DOHH2 (cell line): ENCODE data around the gene CEP112.

Experiments
- H3F3A ChIP-seq: fragments of 200-600 bp; sonication (generic), shearing (Covaris generic); 2 replicates; pipeline ENCODE4 v1.6.0; 2016; ENCODE audit warnings: antibody characterized with exemption, mild to moderate bottlenecking; ENCODE audit not compliant: control insufficient read depth, insufficient read depth
- H3K27ac ChIP-seq: fragments of 200-600 bp; sonication (generic); 2 replicates; pipeline ENCODE4 v1.5.1; 2014; ENCODE audit warnings: low read depth, mild to moderate bottlenecking, low read length, moderate library complexity
- H3K27me3 ChIP-seq: fragments of 200-600 bp; sonication (generic); 2 replicates; pipeline ENCODE4 v1.6.1; 2014; ENCODE audit warnings: mild to moderate bottlenecking, low read length, mixed read lengths; ENCODE audit not compliant: control insufficient read depth
- H3K36me3 ChIP-seq: fragments of 200-600 bp; sonication (generic); 2 replicates; pipeline ENCODE4 v1.6.1; 2014; ENCODE audit warnings: mild to moderate bottlenecking, low read length, moderate library complexity, mixed read lengths; ENCODE audit not compliant: control insufficient read depth
- H3K4me1 ChIP-seq: fragments of 200-600 bp; sonication (generic); 2 replicates; pipeline ENCODE4 v1.6.1; 2014; ENCODE audit warnings: mild to moderate bottlenecking, low read length, mixed read lengths; ENCODE audit not compliant: control insufficient read depth
- H3K4me2 ChIP-seq: fragments of 200-600 bp; sonication (generic); 2 replicates; pipeline ENCODE4 v1.6.0; 2014; ENCODE audit warnings: mild to moderate bottlenecking, low read length, moderate library complexity
- H3K4me3 ChIP-seq: fragments of 200-600 bp; sonication (generic); 2 replicates; pipeline ENCODE4 v1.5.1; 2014; ENCODE audit warnings: mild to moderate bottlenecking, low read length, mixed read lengths
- H3K79me2 ChIP-seq: fragments of 200-600 bp; sonication (generic); 2 replicates; pipeline ENCODE4 v1.6.1; 2014; ENCODE audit warnings: mild to moderate bottlenecking, low read length, mixed read lengths; ENCODE audit not compliant: control insufficient read depth
- H3K9me2 ChIP-seq: fragments of 200-600 bp; sonication (generic); replicated peaks from 2 replicates; pipeline ENCODE4 v1.6.1; 2014; ENCODE audit warnings: mild to moderate bottlenecking, low read length, mixed read lengths; ENCODE audit not compliant: control insufficient read depth
- H3K9me3 ChIP-seq: fragments of 200-600 bp; sonication (generic); 2 replicates; pipeline ENCODE4 v1.6.1; 2014; ENCODE audit warnings: antibody characterized with exemption, low read length, mixed read lengths; ENCODE audit not compliant: control insufficient read depth, insufficient read depth
- H4K20me1 ChIP-seq: fragments of 200-600 bp; sonication (generic); 2 replicates; pipeline ENCODE4 v1.6.0; 2014; ENCODE audit warnings: low read depth, mild to moderate bottlenecking, antibody characterized with exemption, low read length, moderate library complexity; ENCODE audit not compliant: control insufficient read depth, insufficient read depth
- CTCF ChIP-seq: fragments of 200-600 bp; sonication (generic); IDR thresholded peaks from one replicate; pipeline ENCODE4 v1.5.1; 2014; ENCODE audit warnings: antibody characterized with exemption, mild to moderate bottlenecking, low read depth, low read length; ENCODE audit not compliant: poor library complexity, severe bottlenecking
- EZH2phosphoT487 ChIP-seq: fragments of 200-600 bp; sonication (generic); IDR thresholded peaks from 2 replicates; pipeline ENCODE4 v1.6.1; 2017; ENCODE audit warnings: borderline replicate concordance, mild to moderate bottlenecking, antibody characterized with exemption, low read length, moderate library complexity, mixed read lengths

Gene CEP112

DNA sequence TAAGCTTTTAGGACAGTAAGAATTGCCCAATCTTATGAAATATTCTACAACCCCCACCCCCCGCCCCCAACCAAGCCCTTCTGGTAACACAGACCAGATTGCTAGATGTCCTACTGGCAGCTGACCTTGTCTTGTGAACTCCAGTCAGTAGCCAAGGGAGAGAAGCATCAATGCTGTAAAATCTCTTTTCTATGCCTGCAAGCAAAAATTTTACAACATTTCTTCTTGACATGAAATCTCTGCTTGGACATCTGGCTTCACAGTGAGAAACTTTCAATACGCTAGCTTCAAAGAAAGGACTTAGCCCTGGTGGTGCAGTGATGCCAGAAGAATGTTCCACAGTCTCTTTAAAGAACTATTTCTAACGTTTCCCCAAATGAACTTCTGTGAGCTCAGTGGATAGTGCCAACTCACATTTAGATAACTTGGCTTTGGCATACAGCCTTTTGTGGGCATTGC lies 461.2 kb downstream of the CEP112 start:
- no peaks in the 10 kb centered on the region for H3K79me2 ChIP-seq
- H3K4me1 ChIP-seq: no peaks in the 10 kb centered on the region
- H3F3A ChIP-seq: no peaks in the 10 kb centered on the region
- H3K36me3 ChIP-seq: no peaks in the 10 kb centered on the region
- no peaks in the 10 kb centered on the region for H3K27me3 ChIP-seq
- no peaks in the 10 kb centered on the region for H3K9me2 ChIP-seq
- no peak overlapping the region for H3K4me3 ChIP-seq
- H3K9me3 ChIP-seq: no peaks in the 10 kb centered on the region
- H4K20me1 ChIP-seq: no peaks in the 10 kb centered on the region
- TF ChIP-seq EZH2phosphoT487 (no peak), CTCF (no peak)
- H3K4me2 ChIP-seq: no peak overlapping the region
- no peak overlapping the region for H3K27ac ChIP-seq

DNA sequence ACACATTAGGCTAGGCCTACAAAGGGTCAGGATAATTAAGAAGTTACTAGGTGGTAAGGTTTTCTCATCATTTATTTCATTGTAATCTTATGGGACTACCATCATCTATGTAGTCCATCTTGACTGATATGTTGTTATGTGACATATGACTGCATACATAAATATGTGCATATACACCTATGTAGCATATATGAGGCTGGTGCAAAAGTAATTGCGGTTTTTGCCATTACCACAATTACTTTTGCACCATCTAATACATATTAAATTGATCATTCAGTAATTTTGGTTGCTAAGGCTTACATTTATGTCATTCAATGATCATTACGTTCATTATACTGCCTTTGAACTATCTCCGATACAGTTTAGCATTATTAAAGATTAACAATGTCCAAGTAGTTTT lies 462.7 kb downstream of the CEP112 start:
- Histone ChIP-seq H3K9me3 (no peaks in the 10 kb centered on the region), H3F3A (no peaks in the 10 kb centered on the region), H4K20me1 (no peaks in the 10 kb centered on the region), H3K4me3 (no peak overlapping the region), H3K79me2 (no peaks in the 10 kb centered on the region), H3K4me2 (no peak overlapping the region), H3K27me3 (no peaks in the 10 kb centered on the region), H3K27ac (no peak overlapping the region), H3K36me3 (no peaks in the 10 kb centered on the region), H3K4me1 (no peaks in the 10 kb centered on the region), H3K9me2 (no peaks in the 10 kb centered on the region)
- TF ChIP-seq CTCF (no peak), EZH2phosphoT487 (no peak)

GRCh38 chr17:65727832-65728231 lies 464.1 kb downstream of the CEP112 start:
- Histone ChIP-seq H3K4me2 (no peak overlapping the region), H3K9me3 (no peaks in the 10 kb centered on the region), H3K27me3 (0 out of 2 replicates have a peak, but pooled peaks cover 2% of the 10 kb centered on the region), H3K79me2 (no peaks in the 10 kb centered on the region), H3K4me1 (no peaks in the 10 kb centered on the region), H3K4me3 (no peak overlapping the region), H3F3A (no peaks in the 10 kb centered on the region), H3K36me3 (no peaks in the 10 kb centered on the region), H3K27ac (no peak overlapping the region), H3K9me2 (no peaks in the 10 kb centered on the region), H4K20me1 (no peaks in the 10 kb centered on the region)
- no peak for TF ChIP-seq EZH2phosphoT487
- no peak for TF ChIP-seq CTCF
